HEK293 (cell line): ENCODE data around the gene DNAJC27.
A peak's percentile ranks its signal among the peaks of the same experiment; 100 is the strongest.

Experiments
- CTCF ChIA-PET: fragments of 350-600 bp; formaldehyde crosslinking; extraction: SDS; loops from one replicate; lab custom pipeline; 2021; ENCODE audit warnings: antibody characterized with exemption; lab: Yijun Ruan, JAX
- POLR2A ChIA-PET: fragments of 300-600 bp; formaldehyde crosslinking; extraction: SDS; loops from one replicate; lab custom pipeline; 2020; ENCODE audit warnings: antibody characterized with exemption, inconsistent platforms; lab: Yijun Ruan, JAX
- H3K27ac ChIP-seq: fragments of 200-500 bp; sonication (Bioruptor generic); 2 replicates; pipeline ENCODE4 v1.5.1; 2014; ENCODE audit warnings: low read depth, low read length, control low read depth, inconsistent platforms; ENCODE audit errors: extremely low read depth
- H3K36me3 ChIP-seq, 2 experiments: fragments of 200-500 bp in 1 of 2; sonication (Bioruptor generic) in 1 of 2; 1 replicate in 1 of 2; 2 replicates in 1 of 2; pipeline ENCODE4 v1.5.1; 2014 to 2017; ENCODE audit warnings: inconsistent platforms in 2 of 2, low read length in 2 of 2; ENCODE audit not compliant: control insufficient read depth in 2 of 2, insufficient read depth in 1 of 2
- H3K4me1 ChIP-seq: fragments of 200-500 bp; sonication (Bioruptor generic); 2 replicates; pipeline ENCODE4 v1.5.1; 2014; ENCODE audit warnings: mild to moderate bottlenecking, low read length, inconsistent platforms; ENCODE audit not compliant: control insufficient read depth, insufficient read depth
- H3K4me3 ChIP-seq: 2 replicates; pipeline ENCODE4 v1.5.1; 2011; ENCODE audit warnings: low read depth, mild to moderate bottlenecking, control low read depth, low read length, moderate library complexity
- H3K9me3 ChIP-seq: fragments of 200-500 bp; sonication (Bioruptor generic); 2 replicates; pipeline ENCODE4 v1.5.1; 2014; ENCODE audit warnings: low read depth, low read length, inconsistent platforms; ENCODE audit not compliant: control insufficient read depth, insufficient read depth
- BCL11A ChIP-seq: fragments of 450-650 bp; formaldehyde crosslinking; IDR thresholded peaks from 2 replicates; pipeline ENCODE4 v1.5.1; 2016; ENCODE audit warnings: low read depth, missing biosample characterization, missing genetic modification characterization
- CTCF ChIP-seq: fragments of 450-650 bp; formaldehyde crosslinking; IDR thresholded peaks from 2 replicates; pipeline ENCODE4 v1.5.1; 2016; ENCODE audit warnings: missing biosample characterization, missing genetic modification characterization
- ELK4 ChIP-seq: IDR thresholded peaks from 2 replicates; pipeline ENCODE4 v1.6.1; 2011; ENCODE audit warnings: mild to moderate bottlenecking, low read depth, low read length, borderline replicate concordance
- HOXC10 ChIP-seq: sonication (generic); formaldehyde crosslinking; IDR thresholded peaks from 2 replicates; pipeline ENCODE4 v1.8.1; 2023; ENCODE audit warnings: mild to moderate bottlenecking, missing genetic modification reagents
- HOXD13 ChIP-seq: sonication (generic); formaldehyde crosslinking; IDR thresholded peaks from 2 replicates; pipeline ENCODE4 v1.8.0; 2022; ENCODE audit warnings: missing genetic modification reagents, borderline replicate concordance
- IKZF3 ChIP-seq: fragments of 450-650 bp; IDR thresholded peaks from 2 replicates; pipeline ENCODE4 v1.5.0; 2018; ENCODE audit warnings: missing biosample characterization, mild to moderate bottlenecking, missing genetic modification characterization, moderate library complexity
- KLF16 ChIP-seq: fragments of 450-650 bp; formaldehyde crosslinking; IDR thresholded peaks from 2 replicates; pipeline ENCODE4 v1.5.1; 2017; ENCODE audit warnings: missing biosample characterization, missing genetic modification characterization
- KLF9 ChIP-seq: fragments of 450-650 bp; formaldehyde crosslinking; IDR thresholded peaks from 2 replicates; pipeline ENCODE4 v1.5.1; 2016; ENCODE audit warnings: missing biosample characterization, missing genetic modification characterization, low read depth
- PATZ1 ChIP-seq: fragments of 450-650 bp; formaldehyde crosslinking; IDR thresholded peaks from 2 replicates; pipeline ENCODE4 v1.5.1; 2016; ENCODE audit warnings: missing biosample characterization, missing genetic modification characterization
- PRDM1 ChIP-seq: fragments of 450-650 bp; formaldehyde crosslinking; IDR thresholded peaks from 2 replicates; pipeline ENCODE4; 2016; ENCODE audit warnings: missing biosample characterization, missing genetic modification characterization
- RBAK ChIP-seq: fragments of 450-650 bp; formaldehyde crosslinking; IDR thresholded peaks from 2 replicates; pipeline ENCODE4 v1.5.1; 2016; ENCODE audit warnings: missing biosample characterization, missing genetic modification characterization
- SCRT2 ChIP-seq: fragments of 450-650 bp; formaldehyde crosslinking; IDR thresholded peaks from 2 replicates; pipeline ENCODE4 v1.5.1; 2016; ENCODE audit warnings: missing biosample characterization, missing genetic modification characterization
- YY2 ChIP-seq: fragments of 450-650 bp; formaldehyde crosslinking; IDR thresholded peaks from 2 replicates; pipeline ENCODE4 v1.5.1; 2016; ENCODE audit warnings: missing biosample characterization, missing genetic modification characterization
- ZBTB1 ChIP-seq: fragments of 450-650 bp; formaldehyde crosslinking; IDR thresholded peaks from 2 replicates; pipeline ENCODE4 v1.5.1; 2016; ENCODE audit warnings: missing biosample characterization, missing genetic modification characterization
- ZBTB20 ChIP-seq: fragments of 450-650 bp; formaldehyde crosslinking; IDR thresholded peaks from 2 replicates; pipeline ENCODE4 v1.5.1; 2016; ENCODE audit warnings: missing biosample characterization, missing genetic modification characterization
- ZNF248 ChIP-seq: fragments of 450-650 bp; formaldehyde crosslinking; IDR thresholded peaks from 2 replicates; pipeline ENCODE4 v1.5.1; 2017; ENCODE audit warnings: missing biosample characterization, missing genetic modification characterization
- ZNF274 ChIP-seq, 2 experiments: fragments of 200-500 bp in 1 of 2; fragments of 450-650 bp in 1 of 2; sonication (Bioruptor generic) in 1 of 2; formaldehyde crosslinking in 1 of 2; IDR thresholded peaks; 2 replicates each; pipeline versions ENCODE4 v1.5.1 to v1.6.1; 2014 to 2016; ENCODE audit warnings: borderline replicate concordance in 1 of 2, inconsistent platforms in 1 of 2, low read length in 1 of 2, missing biosample characterization in 1 of 2, missing genetic modification characterization in 1 of 2
- ZNF280D ChIP-seq: fragments of 450-650 bp; formaldehyde crosslinking; IDR thresholded peaks from 2 replicates; pipeline ENCODE4 v1.5.1; 2016; ENCODE audit warnings: missing biosample characterization, missing genetic modification characterization
- ZNF341 ChIP-seq: fragments of 450-650 bp; formaldehyde crosslinking; IDR thresholded peaks from 2 replicates; pipeline ENCODE4; 2016; ENCODE audit warnings: low read depth, missing biosample characterization, missing genetic modification characterization
- ZNF398 ChIP-seq: fragments of 450-650 bp; formaldehyde crosslinking; IDR thresholded peaks from 2 replicates; pipeline ENCODE4 v1.5.1; 2017; ENCODE audit warnings: missing biosample characterization, missing genetic modification characterization
- ZNF426 ChIP-seq: fragments of 450-650 bp; formaldehyde crosslinking; IDR thresholded peaks from 2 replicates; pipeline ENCODE4 v1.5.1; 2017; ENCODE audit warnings: missing biosample characterization, missing genetic modification characterization, mild to moderate bottlenecking, inconsistent platforms, moderate library complexity
- ZNF513 ChIP-seq: fragments of 450-650 bp; IDR thresholded peaks from 2 replicates; pipeline ENCODE4 v1.5.1; 2018; ENCODE audit warnings: missing biosample characterization, missing genetic modification characterization
- ZNF514 ChIP-seq: fragments of 450-650 bp; formaldehyde crosslinking; IDR thresholded peaks from 2 replicates; pipeline ENCODE4 v1.5.1; 2016; ENCODE audit warnings: missing biosample characterization, missing genetic modification characterization
- ZNF544 ChIP-seq: fragments of 450-650 bp; formaldehyde crosslinking; IDR thresholded peaks from 2 replicates; pipeline ENCODE4 v1.5.0; 2017; ENCODE audit warnings: missing biosample characterization, missing genetic modification characterization
- ZNF843 ChIP-seq: fragments of 450-650 bp; formaldehyde crosslinking; IDR thresholded peaks from 2 replicates; pipeline ENCODE4 v1.5.1; 2016; ENCODE audit warnings: missing biosample characterization, missing genetic modification characterization

Gene DNAJC27

GRCh38 chr2:24971536-24972314 is at the start of gene DNAJC27:
DNAJC27 (minus strand) TSS chr2:24971955; CDS start chr2:24971904, 51 bp downstream.
- Histone ChIP-seq H3K36me3 (peaks cover 6 to 9% of the 10 kb centered on the region in 2 experiments; a peak in 2 of 3 replicates), H3K27ac (peak within 1 kb of the TSS; percentile 98), H3K4me3 (peak within 1 kb of the TSS; percentile 86), H3K9me3 (no peaks in the 10 kb centered on the region), H3K4me1 (no peaks in the 10 kb centered on the region; the same call in 1 of the 2 replicates)
- CTCF ChIA-PET, result interaction anchor here (0.5 to 0.9 kb wide), 2 partner anchors 158 to 179 kb away, joined by 4 read pairs; partner anchors contain the start of genes CENPO and PTRHD1
- POLR2A ChIA-PET, result interaction anchor here (1.1 kb wide), 1 partner anchor 158 kb away, joined by 3 read pairs; no protein-coding TSS in a partner anchor
- TF ChIP-seq HOXD13 (CRISPR knock-in tag) (no peak), IKZF3 (tag by site-specific recombination) (no peak), PRDM1 (no peak), ZNF341 (tag by site-specific recombination) (peak; percentile 97), YY2 (tag by site-specific recombination) (peak; percentile 83), BCL11A (tag by site-specific recombination) (0 out of 2 replicates have a peak, but pooled peaks have one; percentile 37), ZNF274 (IDR thresholded peaks at IDR 0.05; ENCODE audit: low read length) (no peak), ZNF274 (tag by site-specific recombination; IDR thresholded peaks at IDR 0.05; ENCODE audit: borderline replicate concordance) (no peak), KLF9 (tag by site-specific recombination) (peak; percentile 77), ELK4 (no peak), ZNF514 (tag by site-specific recombination) (no peak), ZNF398 (tag by site-specific recombination) (peak; percentile 93), KLF16 (tag by site-specific recombination) (peak; percentile 83), ZNF544 (no peak), PATZ1 (tag by site-specific recombination) (peak; percentile 97), ZNF513 (tag by site-specific recombination) (no peak), ZNF248 (tag by site-specific recombination) (no peak), ZNF843 (tag by site-specific recombination) (no peak; the same call in 1 of the 2 replicates), ZNF280D (tag by site-specific recombination) (no peak), ZNF426 (tag by site-specific recombination) (no peak), ZBTB1 (tag by site-specific recombination) (no peak), ZBTB20 (peak; percentile 88), SCRT2 (tag by site-specific recombination) (no peak), HOXC10 (CRISPR knock-in tag) (no peak; the same call in 1 of the 2 replicates), RBAK (tag by site-specific recombination) (no peak), CTCF (tag by site-specific recombination) (peak; percentile 75)
